ENCODE data around the gene ZFP91. TPM values are rescaled to one million over a fixed set of nuclear protein-coding genes. Genes with fewer than 3 reads are reported as not detected.

ZFP91 gene
- total RNA-seq, 1 experiment from 2014 or later, result 58.6 TPM

DNA sequence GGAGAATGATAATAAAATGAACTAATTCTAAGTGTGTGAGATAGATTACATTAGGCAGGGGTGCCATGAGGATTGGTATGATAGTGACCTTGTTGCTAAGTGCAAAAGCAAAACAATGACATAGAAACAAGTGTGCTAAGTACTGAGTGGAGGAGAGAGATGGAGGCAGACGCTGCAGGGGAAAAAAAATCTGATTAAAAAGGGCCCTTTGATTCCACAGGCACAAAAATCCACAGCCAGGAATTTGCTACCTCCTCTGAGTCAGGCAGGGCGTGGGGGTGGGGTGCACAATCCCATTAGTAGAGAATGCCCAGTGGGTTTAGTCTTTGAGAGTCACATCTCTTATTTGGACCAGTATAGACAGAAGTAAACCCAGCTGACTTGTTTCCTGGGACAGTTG lies 43.5 kb downstream of the ZFP91 start, which contains the start of gene CNTF (continued):
- no peak for TF ChIP-seq CEBPB (IDR thresholded peaks at IDR 0.05; ENCODE audit: low read depth)
- TF ChIP-seq JUND (IDR thresholded peaks at IDR 0.05), result no peak
- TF ChIP-seq FOSL1 (IDR thresholded peaks at IDR 0.05; ENCODE audit: low read depth), result no peak
- TF ChIP-seq, protein P1, sequence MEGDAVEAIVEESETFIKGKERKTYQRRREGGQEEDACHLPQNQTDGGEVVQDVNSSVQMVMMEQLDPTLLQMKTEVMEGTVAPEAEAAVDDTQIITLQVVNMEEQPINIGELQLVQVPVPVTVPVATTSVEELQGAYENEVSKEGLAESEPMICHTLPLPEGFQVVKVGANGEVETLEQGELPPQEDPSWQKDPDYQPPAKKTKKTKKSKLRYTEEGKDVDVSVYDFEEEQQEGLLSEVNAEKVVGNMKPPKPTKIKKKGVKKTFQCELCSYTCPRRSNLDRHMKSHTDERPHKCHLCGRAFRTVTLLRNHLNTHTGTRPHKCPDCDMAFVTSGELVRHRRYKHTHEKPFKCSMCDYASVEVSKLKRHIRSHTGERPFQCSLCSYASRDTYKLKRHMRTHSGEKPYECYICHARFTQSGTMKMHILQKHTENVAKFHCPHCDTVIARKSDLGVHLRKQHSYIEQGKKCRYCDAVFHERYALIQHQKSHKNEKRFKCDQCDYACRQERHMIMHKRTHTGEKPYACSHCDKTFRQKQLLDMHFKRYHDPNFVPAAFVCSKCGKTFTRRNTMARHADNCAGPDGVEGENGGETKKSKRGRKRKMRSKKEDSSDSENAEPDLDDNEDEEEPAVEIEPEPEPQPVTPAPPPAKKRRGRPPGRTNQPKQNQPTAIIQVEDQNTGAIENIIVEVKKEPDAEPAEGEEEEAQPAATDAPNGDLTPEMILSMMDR (IDR thresholded peaks at IDR 0.05 in 2 of 3, conservative IDR thresholded peaks at IDR 0.05 in 1 of 3; ENCODE audit: borderline replicate concordance in 1 of 3, insufficient read depth in 1 of 3, low read depth in 2 of 3, low read length in 2 of 3), result no peak
- no peak for TF ChIP-seq CBX3 (IDR thresholded peaks at IDR 0.05; ENCODE audit: low read depth)
- no peak for TF ChIP-seq EZH2 (IDR thresholded peaks at IDR 0.05)
- TF ChIP-seq ZFX (IDR thresholded peaks at IDR 0.05), result no peak

DNA sequence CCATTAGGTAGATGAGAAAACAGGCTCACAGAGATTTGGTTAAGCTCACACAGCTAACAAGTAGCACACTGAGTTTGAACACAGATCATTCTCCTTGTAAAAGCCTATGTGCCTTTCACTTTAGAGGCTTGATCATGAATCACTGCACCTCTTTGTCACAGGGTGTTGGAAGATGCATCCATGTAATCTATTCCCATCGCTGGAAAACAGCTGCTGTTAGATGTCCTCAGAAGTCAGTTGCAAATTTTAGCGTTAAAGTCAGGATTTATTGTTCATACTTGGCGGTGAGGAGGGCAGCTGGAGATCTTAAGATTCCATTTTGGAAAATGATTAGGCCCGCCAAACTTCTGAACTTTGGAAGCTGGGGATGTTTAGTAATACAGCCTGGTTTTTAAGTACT lies 46.2 kb downstream of the ZFP91 start:
- H3K4me3 ChIP-seq (replicated peaks in 1 of 2; ENCODE audit: low read depth in 1 of 2, low read length in 2 of 2), result no peak overlapping the region
- no peaks in the 10 kb centered on the region for H3K27me3 ChIP-seq (ENCODE audit: insufficient read depth, low read length)
- no peaks in the 10 kb centered on the region for H3K79me2 ChIP-seq (ENCODE audit: insufficient read depth, low read length)
- H3K9me3 ChIP-seq (ENCODE audit: control insufficient read depth in 1 of 2, insufficient read depth in 1 of 2, low read depth in 1 of 2, low read length in 2 of 2), result no peaks in the 10 kb centered on the region
- no TSS peak for BruUV-seq (replicated peaks)
- ChIA-PET CTCF (no interaction called here), POLR2A (no interaction called here), RAD21 (ENCODE audit: low non-redundant PET in 1 of 2, low total read pairs in 2 of 2, uncharacterized antibody in 2 of 2, unreplicated experiment in 2 of 2) (no interaction called here)
- H3K36me3 ChIP-seq (ENCODE audit: control insufficient read depth in 1 of 2, insufficient read depth in 2 of 2, low read length in 2 of 2), result peaks cover 16 to 32% of the 10 kb centered on the region in 2 experiments; a peak in 2 of 4 replicates
- intact Hi-C loops (cut with micrococcal nuclease), result no loop called here
- H3K4me2 ChIP-seq (ENCODE audit: low read length), result no peak overlapping the region
- no peak overlapping the region for H2AFZ ChIP-seq (ENCODE audit: low read depth, low read length, poor library complexity, severe bottlenecking)
- no peak overlapping the region for H3K9ac ChIP-seq (ENCODE audit: low read length)
- 0 out of 2 replicates have a peak, but pooled peaks cover 5% of the 10 kb centered on the region for H4K20me1 ChIP-seq (ENCODE audit: insufficient read depth)
- no peak overlapping the region for H3K27ac ChIP-seq (ENCODE audit: low read depth, low read length)
- no peaks in the 10 kb centered on the region for H3K9me2 ChIP-seq (ENCODE audit: insufficient read depth)
- ATAC-seq (no peak), DNase-seq (ENCODE audit: low read depth, low spot score) (no peak)
- H3K4me1 ChIP-seq (ENCODE audit: control insufficient read depth in 1 of 2, insufficient read depth in 2 of 2, low read length in 2 of 2), result peaks cover 8 to 25% of the 10 kb centered on the region in 2 experiments
- TF ChIP-seq CEBPB (IDR thresholded peaks at IDR 0.05; ENCODE audit: low read depth), result no peak
- no peak for TF ChIP-seq YY1 (IDR thresholded peaks at IDR 0.05; ENCODE audit: extremely low read depth, insufficient replicate concordance, low read depth, low read length)
- TF ChIP-seq, protein P2, sequence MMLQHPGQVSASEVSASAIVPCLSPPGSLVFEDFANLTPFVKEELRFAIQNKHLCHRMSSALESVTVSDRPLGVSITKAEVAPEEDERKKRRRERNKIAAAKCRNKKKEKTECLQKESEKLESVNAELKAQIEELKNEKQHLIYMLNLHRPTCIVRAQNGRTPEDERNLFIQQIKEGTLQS (IDR thresholded peaks at IDR 0.05), result no peak
- TF ChIP-seq, protein P1 (IDR thresholded peaks at IDR 0.05 in 2 of 3, conservative IDR thresholded peaks at IDR 0.05 in 1 of 3; ENCODE audit: borderline replicate concordance in 1 of 3, insufficient read depth in 1 of 3, low read depth in 2 of 3, low read length in 2 of 3), result no peak
- TF ChIP-seq SP1 (IDR thresholded peaks at IDR 0.05; ENCODE audit: low read depth), result no peak
- TF ChIP-seq FOSL1 (IDR thresholded peaks at IDR 0.05; ENCODE audit: low read depth), result no peak
- no peak for TF ChIP-seq RAD21 (IDR thresholded peaks at IDR 0.05; ENCODE audit: low read depth)
- no peak for TF ChIP-seq JUND (IDR thresholded peaks at IDR 0.05)
- no peak for TF ChIP-seq ZFX (IDR thresholded peaks at IDR 0.05)
- no peak for TF ChIP-seq POLR2AphosphoS5 (IDR thresholded peaks at IDR 0.05; ENCODE audit: low read depth, low read length)
- no peak for TF ChIP-seq EZH2 (IDR thresholded peaks at IDR 0.05)
- TF ChIP-seq, protein P3, sequence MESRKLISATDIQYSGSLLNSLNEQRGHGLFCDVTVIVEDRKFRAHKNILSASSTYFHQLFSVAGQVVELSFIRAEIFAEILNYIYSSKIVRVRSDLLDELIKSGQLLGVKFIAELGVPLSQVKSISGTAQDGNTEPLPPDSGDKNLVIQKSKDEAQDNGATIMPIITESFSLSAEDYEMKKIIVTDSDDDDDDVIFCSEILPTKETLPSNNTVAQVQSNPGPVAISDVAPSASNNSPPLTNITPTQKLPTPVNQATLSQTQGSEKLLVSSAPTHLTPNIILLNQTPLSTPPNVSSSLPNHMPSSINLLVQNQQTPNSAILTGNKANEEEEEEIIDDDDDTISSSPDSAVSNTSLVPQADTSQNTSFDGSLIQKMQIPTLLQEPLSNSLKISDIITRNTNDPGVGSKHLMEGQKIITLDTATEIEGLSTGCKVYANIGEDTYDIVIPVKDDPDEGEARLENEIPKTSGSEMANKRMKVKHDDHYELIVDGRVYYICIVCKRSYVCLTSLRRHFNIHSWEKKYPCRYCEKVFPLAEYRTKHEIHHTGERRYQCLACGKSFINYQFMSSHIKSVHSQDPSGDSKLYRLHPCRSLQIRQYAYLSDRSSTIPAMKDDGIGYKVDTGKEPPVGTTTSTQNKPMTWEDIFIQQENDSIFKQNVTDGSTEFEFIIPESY (IDR thresholded peaks at IDR 0.05; ENCODE audit: extremely low read depth, insufficient replicate concordance, low read length), result no peak
- no peak for TF ChIP-seq TCF7L2 (IDR thresholded peaks at IDR 0.05; ENCODE audit: borderline replicate concordance, extremely low read depth, insufficient read depth, insufficient read length)
- TF ChIP-seq ELF1 (IDR thresholded peaks at IDR 0.05; ENCODE audit: borderline replicate concordance, low read depth), result no peak
- TF ChIP-seq, protein P4, sequence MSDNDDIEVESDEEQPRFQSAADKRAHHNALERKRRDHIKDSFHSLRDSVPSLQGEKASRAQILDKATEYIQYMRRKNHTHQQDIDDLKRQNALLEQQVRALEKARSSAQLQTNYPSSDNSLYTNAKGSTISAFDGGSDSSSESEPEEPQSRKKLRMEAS (IDR thresholded peaks at IDR 0.05), result no peak
- TF ChIP-seq EZH2phosphoT487 (IDR thresholded peaks at IDR 0.05; ENCODE audit: borderline replicate concordance), result no peak
- TF ChIP-seq ZNF274 (IDR thresholded peaks at IDR 0.05; ENCODE audit: low read depth, low read length), result no peak
- no peak for TF ChIP-seq EGR1 (IDR thresholded peaks at IDR 0.05; ENCODE audit: low read depth)
